Hepatocyte (in vitro differentiated cells): ENCODE results near the gene BLTP3A.
"Not testable (repeated sequence)": the region's sequence is repeated elsewhere in the genome, so short reads cannot be mapped to it uniquely, and the experiment has no call there.

Source experiments
- CTCF ChIP-seq: fragments of 200-600 bp; sonication (generic); IDR thresholded peaks from 2 replicates; pipeline ENCODE4 v1.5.1; 2016; ENCODE audit warnings: antibody characterized with exemption, mild to moderate bottlenecking; ENCODE audit not compliant: poor library complexity
- EZH2 ChIP-seq: fragments of 200-600 bp; sonication (generic); IDR thresholded peaks from 2 replicates; pipeline ENCODE4 v1.6.1; 2016; ENCODE audit warnings: antibody characterized with exemption, mild to moderate bottlenecking, borderline replicate concordance
- EZH2phosphoT487 ChIP-seq: fragments of 200-600 bp; sonication (generic); IDR thresholded peaks from one replicate; pipeline ENCODE4 v1.6.1; 2018; ENCODE audit warnings: antibody characterized with exemption, mild to moderate bottlenecking, low read depth, moderate library complexity; ENCODE audit not compliant: unreplicated experiment, severe bottlenecking

DNA sequence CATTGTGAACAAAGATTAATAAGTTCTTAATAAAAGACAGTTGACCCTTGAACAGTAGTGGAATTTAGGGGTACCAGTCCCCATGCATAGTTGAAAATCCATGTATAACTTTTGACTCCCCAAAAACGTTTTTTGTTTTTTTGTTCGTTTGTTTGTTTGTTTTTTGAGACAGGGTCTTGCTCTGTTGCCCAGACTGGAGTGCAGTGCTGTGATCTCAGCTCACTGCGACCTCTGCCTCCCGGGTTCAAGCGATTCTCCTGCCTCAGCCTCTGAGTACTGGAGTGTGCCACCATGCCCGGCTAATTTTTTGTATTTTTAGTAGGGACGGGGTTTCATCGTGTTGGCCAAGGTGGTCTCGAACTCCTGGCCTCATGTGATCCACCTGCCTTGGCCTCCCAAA is 17.5 kb downstream of the BLTP3A start:
- not testable (repeated sequence) for TF ChIP-seq CTCF, EZH2, EZH2phosphoT487
